OCI-LY1 (cell line): ENCODE results near the gene PZP.

Experiments used
- H2AFZ ChIP-seq: fragments of 200-600 bp; sonication (generic), shearing (Covaris generic); 2 replicates; pipeline ENCODE4 v1.6.0; 2014; ENCODE audit warnings: antibody characterized with exemption, mild to moderate bottlenecking, low read length
- H3F3A ChIP-seq: fragments of 200-600 bp; sonication (generic), shearing (Covaris generic); 2 replicates; pipeline ENCODE4 v1.6.0; 2014; ENCODE audit warnings: mild to moderate bottlenecking, antibody characterized with exemption, low read length, moderate library complexity; ENCODE audit not compliant: insufficient read depth
- H3K27ac ChIP-seq: fragments of 200-600 bp; sonication (generic); 2 replicates; pipeline ENCODE4 v1.5.1; 2014; ENCODE audit warnings: low read length, mixed run types, mild to moderate bottlenecking, low read depth; ENCODE audit not compliant: poor library complexity, severe bottlenecking
- H3K27me3 ChIP-seq: fragments of 200-600 bp; sonication (generic); 2 replicates; pipeline ENCODE4 v1.6.0; 2014; ENCODE audit warnings: antibody characterized with exemption, mild to moderate bottlenecking, low read length, moderate library complexity; ENCODE audit not compliant: insufficient read depth
- H3K36me3 ChIP-seq: fragments of 200-600 bp; sonication (generic); 2 replicates; pipeline ENCODE4 v1.6.1; 2014; ENCODE audit warnings: mild to moderate bottlenecking, antibody characterized with exemption, low read length, moderate library complexity, mixed read lengths; ENCODE audit not compliant: insufficient read depth
- H3K4me1 ChIP-seq: fragments of 200-600 bp; sonication (generic); 2 replicates; pipeline ENCODE4 v1.5.1; 2014; ENCODE audit warnings: mild to moderate bottlenecking, low read length, moderate library complexity; ENCODE audit not compliant: insufficient read depth, severe bottlenecking
- H3K4me2 ChIP-seq: fragments of 200-600 bp; sonication (generic), shearing (Covaris generic); 2 replicates; pipeline ENCODE4 v1.6.1; 2014; ENCODE audit warnings: low read length
- H3K4me3 ChIP-seq: fragments of 200-600 bp; sonication (generic); 2 replicates; pipeline ENCODE4 v1.5.1; 2014; ENCODE audit warnings: low read length, low read depth, mild to moderate bottlenecking, mixed read lengths; ENCODE audit not compliant: poor library complexity, severe bottlenecking
- H3K79me2 ChIP-seq: fragments of 200-600 bp; shearing (Covaris generic); 2 replicates; pipeline ENCODE4 v1.6.1; 2016; ENCODE audit warnings: mixed run types, low read length, mixed read lengths; ENCODE audit not compliant: insufficient read depth
- H3K9ac ChIP-seq: fragments of 200-600 bp; sonication (generic), shearing (Covaris generic); 2 replicates; pipeline ENCODE4 v1.6.1; 2014; ENCODE audit warnings: mild to moderate bottlenecking, low read length, mixed read lengths
- H3K9me2 ChIP-seq: fragments of 200-600 bp; sonication (generic), shearing (Covaris generic); 2 replicates; pipeline ENCODE4 v1.6.1; 2014; ENCODE audit warnings: low read depth, mild to moderate bottlenecking, low read length, mixed read lengths
- H3K9me3 ChIP-seq: fragments of 200-600 bp; shearing (Covaris generic); 2 replicates; pipeline ENCODE4 v1.6.1; 2014; ENCODE audit warnings: low read length, mixed read lengths
- H4K20me1 ChIP-seq: fragments of 200-600 bp; sonication (generic), shearing (Covaris generic); 2 replicates; pipeline ENCODE4 v1.6.0; 2016; ENCODE audit warnings: mild to moderate bottlenecking, low read length; ENCODE audit not compliant: insufficient read depth
- EZH2 ChIP-seq: fragments of 200-600 bp; sonication (generic), shearing (Covaris generic); IDR thresholded peaks from 2 replicates; pipeline ENCODE4 v1.8.0; 2017; ENCODE audit warnings: borderline replicate concordance, mixed run types, mild to moderate bottlenecking, antibody characterized with exemption, low read length, moderate library complexity, mixed read lengths
- TF ChIP-seq, protein P1 (sequence below): fragments of 200-600 bp; sonication (generic), shearing (Covaris generic); IDR thresholded peaks from 2 replicates; pipeline ENCODE4 v1.5.1; 2017; ENCODE audit warnings: mild to moderate bottlenecking, antibody characterized with exemption, low read length, moderate library complexity, mixed read lengths

PZP gene

DNA sequence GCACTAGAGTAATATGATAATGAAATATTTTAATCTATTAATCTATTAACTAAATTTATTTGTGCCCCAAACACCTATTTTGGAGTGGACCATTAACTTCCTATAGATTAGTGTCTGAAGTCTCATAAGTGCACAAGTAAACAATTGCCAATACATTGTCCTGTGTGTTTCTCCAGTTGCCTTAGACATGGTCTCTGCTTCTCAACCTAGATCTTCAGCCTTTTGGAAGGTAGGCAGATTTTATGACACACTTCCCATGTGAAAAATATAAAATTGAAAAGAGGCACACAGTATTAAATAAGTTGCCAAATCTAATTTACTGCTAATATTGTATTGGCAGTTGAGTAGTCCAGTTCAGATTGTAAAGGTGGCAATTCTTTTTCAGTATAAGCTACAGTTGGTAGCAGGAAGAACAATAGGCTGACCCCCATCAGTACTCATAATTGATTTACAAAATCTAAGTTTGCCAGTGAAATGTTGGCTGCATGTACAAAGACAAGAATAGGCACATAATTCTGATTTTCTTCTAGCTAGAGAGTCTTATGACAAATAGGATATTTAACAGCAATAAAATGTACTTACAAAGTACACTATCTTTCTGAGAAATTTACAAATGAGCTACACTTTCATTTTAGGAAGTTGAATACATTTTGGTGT is 103.3 kb downstream of the PZP start:
- H3K9me2 ChIP-seq: no peaks in the 10 kb centered on the region
- H3K79me2 ChIP-seq: no peaks in the 10 kb centered on the region
- H3K9me3 ChIP-seq: no peaks in the 10 kb centered on the region
- H3K4me3 ChIP-seq: no peak overlapping the region
- H3K4me1 ChIP-seq: no peaks in the 10 kb centered on the region
- H3F3A ChIP-seq: no peaks in the 10 kb centered on the region
- no peak for TF ChIP-seq EZH2
- TF ChIP-seq, protein P1, sequence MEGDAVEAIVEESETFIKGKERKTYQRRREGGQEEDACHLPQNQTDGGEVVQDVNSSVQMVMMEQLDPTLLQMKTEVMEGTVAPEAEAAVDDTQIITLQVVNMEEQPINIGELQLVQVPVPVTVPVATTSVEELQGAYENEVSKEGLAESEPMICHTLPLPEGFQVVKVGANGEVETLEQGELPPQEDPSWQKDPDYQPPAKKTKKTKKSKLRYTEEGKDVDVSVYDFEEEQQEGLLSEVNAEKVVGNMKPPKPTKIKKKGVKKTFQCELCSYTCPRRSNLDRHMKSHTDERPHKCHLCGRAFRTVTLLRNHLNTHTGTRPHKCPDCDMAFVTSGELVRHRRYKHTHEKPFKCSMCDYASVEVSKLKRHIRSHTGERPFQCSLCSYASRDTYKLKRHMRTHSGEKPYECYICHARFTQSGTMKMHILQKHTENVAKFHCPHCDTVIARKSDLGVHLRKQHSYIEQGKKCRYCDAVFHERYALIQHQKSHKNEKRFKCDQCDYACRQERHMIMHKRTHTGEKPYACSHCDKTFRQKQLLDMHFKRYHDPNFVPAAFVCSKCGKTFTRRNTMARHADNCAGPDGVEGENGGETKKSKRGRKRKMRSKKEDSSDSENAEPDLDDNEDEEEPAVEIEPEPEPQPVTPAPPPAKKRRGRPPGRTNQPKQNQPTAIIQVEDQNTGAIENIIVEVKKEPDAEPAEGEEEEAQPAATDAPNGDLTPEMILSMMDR: no peak
- H3K36me3 ChIP-seq: no peaks in the 10 kb centered on the region
- no peak overlapping the region for H2AFZ ChIP-seq
- no peak overlapping the region for H3K4me2 ChIP-seq
- H4K20me1 ChIP-seq: no peaks in the 10 kb centered on the region
- H3K27ac ChIP-seq: no peak overlapping the region
- no peaks in the 10 kb centered on the region for H3K27me3 ChIP-seq
- no peak overlapping the region for H3K9ac ChIP-seq

- TF ChIP-seq EZH2: no peak
- TF ChIP-seq, protein P1: no peak
- no peaks in the 10 kb centered on the region for H3K79me2 ChIP-seq
Measured at GRCh38 chr12:9104087-9104486, 104.1 kb downstream of the PZP start.

GRCh38 chr12:9103050-9103849 is 104.9 kb downstream of the PZP start:
- no peaks in the 10 kb centered on the region for H3K36me3 ChIP-seq
- H3K4me1 ChIP-seq: no peaks in the 10 kb centered on the region
- H3K4me3 ChIP-seq: no peak overlapping the region

More at GRCh38 chr12:9104087-9104486, 104.1 kb downstream of the PZP start:
- H3K4me1 ChIP-seq: no peaks in the 10 kb centered on the region
- no peak overlapping the region for H2AFZ ChIP-seq
- no peaks in the 10 kb centered on the region for H3K36me3 ChIP-seq
- no peaks in the 10 kb centered on the region for H3K27me3 ChIP-seq
- H3K4me3 ChIP-seq: no peak overlapping the region
- no peak overlapping the region for H3K27ac ChIP-seq
- H3K9ac ChIP-seq: no peak overlapping the region
- H4K20me1 ChIP-seq: no peaks in the 10 kb centered on the region
- H3F3A ChIP-seq: no peaks in the 10 kb centered on the region
- H3K9me3 ChIP-seq: no peaks in the 10 kb centered on the region
- H3K4me2 ChIP-seq: no peak overlapping the region
- no peaks in the 10 kb centered on the region for H3K9me2 ChIP-seq

More at GRCh38 chr12:9103050-9103849, 104.9 kb downstream of the PZP start:
- no peak overlapping the region for H3K9ac ChIP-seq
- H3K9me3 ChIP-seq: no peaks in the 10 kb centered on the region
- H3K27me3 ChIP-seq: no peaks in the 10 kb centered on the region
- H3K9me2 ChIP-seq: no peaks in the 10 kb centered on the region
- H4K20me1 ChIP-seq: no peaks in the 10 kb centered on the region
- H3K79me2 ChIP-seq: no peaks in the 10 kb centered on the region
- H3K27ac ChIP-seq: no peak overlapping the region
- H2AFZ ChIP-seq: no peak overlapping the region
- H3K4me2 ChIP-seq: no peak overlapping the region
- H3F3A ChIP-seq: no peaks in the 10 kb centered on the region
- no peak for TF ChIP-seq EZH2
- TF ChIP-seq, protein P1: no peak
